ENCODE results near the gene GPR17. TPM values are rescaled to one million over a fixed set of nuclear protein-coding genes. Genes with fewer than 3 reads are reported as not detected.

GPR17 gene
- total RNA-seq, 1 experiment from 2014 or later = not detected

- Histone ChIP-seq H3K9me3 (replicated peaks) (no peaks in the 10 kb centered on the region), H3K4me1 (replicated peaks) (peaks cover 31% of the 10 kb centered on the region), H3K27ac (no peak overlapping the region), H3K4me3 (peak overlapping the region; percentile 85; the same call in 1 of the 2 replicates), H3K36me3 (peaks cover 4% of the 10 kb centered on the region), H3K27me3 (replicated peaks) (no peaks in the 10 kb centered on the region)
- no peak for DNase-seq (ENCODE audit: low read depth in 1 of 2, low spot score in 2 of 2)
Observed at GRCh38 chr2:127673291-127674069, 27.5 kb downstream of the GPR17 start.

GRCh38 chr2:127674241-127675209, 28.6 kb downstream of the GPR17 start:
- H3K27ac ChIP-seq = no peak overlapping the region
- peak; percentile 31 to 39 for DNase-seq (ENCODE audit: low read depth in 1 of 2, low spot score in 2 of 2)
- peak overlapping the region; percentile 85 for H3K4me3 ChIP-seq
- peaks cover 31% of the 10 kb centered on the region for H3K4me1 ChIP-seq (replicated peaks)
- H3K36me3 ChIP-seq = peaks cover 4% of the 10 kb centered on the region
- H3K9me3 ChIP-seq (replicated peaks) = no peaks in the 10 kb centered on the region
- H3K27me3 ChIP-seq (replicated peaks) = no peaks in the 10 kb centered on the region

- H3K27ac ChIP-seq = no peak within 1 kb of the TSS
- peak within 1 kb of the TSS; percentile 85 for H3K4me3 ChIP-seq
- DNase-seq (ENCODE audit: low read depth in 1 of 2, low spot score in 2 of 2) = peak; percentile 49 to 71
- H3K27me3 ChIP-seq (replicated peaks) = no peaks in the 10 kb centered on the region
- H3K9me3 ChIP-seq (replicated peaks) = no peaks in the 10 kb centered on the region
- peaks cover 31% of the 10 kb centered on the region for H3K4me1 ChIP-seq (replicated peaks)
- no peaks in the 10 kb centered on the region; the same call in none of the 2 replicates for H3K36me3 ChIP-seq
Observed at GRCh38 chr2:127675331-127676261, 29.6 kb downstream of the GPR17 start, which contains the start of gene LIMS2. LIMS2 (minus strand) TSS chr2:127675530; CDS start chr2:127675024, 506 bp downstream.

- no peaks in the 10 kb centered on the region for H3K9me3 ChIP-seq (replicated peaks)
- H3K36me3 ChIP-seq = no peaks in the 10 kb centered on the region; the same call in none of the 2 replicates
- H3K4me1 ChIP-seq (replicated peaks) = peaks cover 31% of the 10 kb centered on the region
- no peak for DNase-seq (ENCODE audit: low read depth in 1 of 2, low spot score in 2 of 2)
- no peak overlapping the region for H3K4me3 ChIP-seq
- H3K27me3 ChIP-seq (replicated peaks) = no peaks in the 10 kb centered on the region
- no peak overlapping the region for H3K27ac ChIP-seq
Observed at GRCh38 chr2:127676906-127677305, 31.0 kb downstream of the GPR17 start.

DNA sequence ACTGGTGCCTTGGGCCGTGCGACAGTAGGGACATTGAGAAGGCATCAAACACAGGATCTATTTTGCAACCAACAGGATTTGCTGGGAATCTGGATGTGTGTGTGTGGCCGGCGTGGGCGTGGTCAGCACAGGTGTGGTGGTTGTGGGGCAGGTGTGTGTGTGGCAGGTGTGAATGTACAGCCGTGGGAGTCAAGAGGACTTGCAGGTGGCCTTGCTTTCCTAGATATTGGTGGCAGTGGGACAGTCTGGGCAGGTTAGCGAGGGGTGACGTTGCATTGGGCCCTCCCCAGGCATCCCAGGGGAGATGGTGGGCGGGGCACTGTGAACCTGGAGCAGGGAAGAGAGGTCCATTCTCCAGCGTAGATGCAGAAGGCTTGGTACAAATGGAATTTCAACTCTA, 32.6 kb downstream of the GPR17 start:
- peaks cover 17% of the 10 kb centered on the region for H3K4me1 ChIP-seq (replicated peaks)
- H3K27ac ChIP-seq = no peak overlapping the region
- no peaks in the 10 kb centered on the region for H3K9me3 ChIP-seq (replicated peaks)
- no peaks in the 10 kb centered on the region; the same call in 1 of the 2 replicates for H3K36me3 ChIP-seq
- no peak overlapping the region for H3K4me3 ChIP-seq
- no peaks in the 10 kb centered on the region for H3K27me3 ChIP-seq (replicated peaks)
- no peak for DNase-seq (ENCODE audit: low read depth in 1 of 2, low spot score in 2 of 2)

GRCh38 chr2:127678991-127679390, 33.0 kb downstream of the GPR17 start:
- no peak overlapping the region for H3K27ac ChIP-seq
- no peak for DNase-seq (ENCODE audit: low read depth in 1 of 2, low spot score in 2 of 2)
- no peaks in the 10 kb centered on the region; the same call in 1 of the 2 replicates for H3K36me3 ChIP-seq
- H3K27me3 ChIP-seq (replicated peaks) = no peaks in the 10 kb centered on the region
- H3K9me3 ChIP-seq (replicated peaks) = no peaks in the 10 kb centered on the region
- no peak overlapping the region for H3K4me3 ChIP-seq
- H3K4me1 ChIP-seq (replicated peaks) = peaks cover 12% of the 10 kb centered on the region

DNA sequence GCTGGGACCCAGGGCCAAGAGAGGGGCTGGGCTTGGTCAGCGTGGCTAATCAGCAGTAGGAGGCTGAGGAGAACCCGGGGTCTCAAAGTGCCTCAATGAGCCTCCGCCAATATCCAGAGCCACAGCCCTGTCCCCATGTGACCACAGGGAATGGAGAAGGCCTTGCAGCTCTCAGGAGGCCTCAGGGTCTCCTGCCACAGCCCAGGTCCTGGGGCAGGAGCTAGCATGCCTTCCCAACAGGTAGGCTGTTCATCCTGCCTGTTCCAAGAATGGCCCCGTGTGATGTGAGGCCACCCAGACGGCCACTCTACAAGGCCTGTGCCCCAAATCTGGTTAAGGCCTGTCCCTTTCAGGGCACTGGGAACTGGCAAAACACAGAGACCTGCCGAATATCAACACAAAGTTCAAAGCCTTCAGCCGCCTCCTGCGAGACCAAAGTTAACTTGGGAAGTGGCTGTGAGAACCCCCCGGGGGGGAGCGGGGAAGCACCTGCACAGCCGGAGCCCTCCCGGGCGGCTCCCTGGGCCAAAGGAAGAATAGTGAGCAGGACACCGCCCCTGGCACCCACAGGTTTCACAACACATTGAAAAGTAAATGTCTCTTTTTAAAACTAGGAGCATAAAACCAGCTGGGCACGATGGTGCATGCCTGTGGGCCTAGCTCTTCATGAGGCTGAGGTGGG, 33.9 kb downstream of the GPR17 start:
- Histone ChIP-seq H3K9me3 (replicated peaks) (no peaks in the 10 kb centered on the region), H3K36me3 (no peaks in the 10 kb centered on the region; the same call in 1 of the 2 replicates), H3K4me1 (replicated peaks) (peaks cover 4% of the 10 kb centered on the region; the same call in 1 of the 2 replicates), H3K4me3 (no peak overlapping the region), H3K27ac (no peak overlapping the region), H3K27me3 (replicated peaks) (no peaks in the 10 kb centered on the region)
- no peak for DNase-seq (ENCODE audit: low read depth in 1 of 2, low spot score in 2 of 2)

DNA sequence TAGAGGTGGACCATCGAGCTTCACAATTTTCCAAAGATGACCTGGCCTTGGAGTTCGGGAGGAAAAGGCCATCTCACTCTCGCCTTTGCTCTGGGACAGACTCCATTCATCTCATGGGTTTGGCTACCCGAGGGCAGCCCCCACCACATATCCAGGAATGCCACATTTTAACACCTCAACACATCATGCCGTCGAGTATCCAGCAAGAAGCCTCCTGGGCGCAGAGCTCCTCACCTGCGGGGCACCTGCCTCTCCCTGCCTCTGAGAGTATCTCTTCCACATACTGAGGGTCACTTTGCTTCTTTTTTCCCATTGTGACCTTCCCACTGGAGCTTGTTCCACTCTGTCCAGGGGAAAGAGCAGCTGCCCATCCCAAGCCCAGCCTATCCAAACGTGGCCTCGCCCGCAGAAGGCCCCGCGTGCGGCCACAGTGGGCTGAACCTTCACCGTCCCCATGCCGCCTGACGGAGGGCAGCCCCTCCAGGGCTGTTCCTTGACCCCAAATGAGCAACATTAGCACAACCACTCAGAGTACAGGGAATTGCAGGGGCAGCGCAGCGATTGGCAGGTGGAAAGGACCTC, 34.8 kb downstream of the GPR17 start:
- no peak for DNase-seq (ENCODE audit: low read depth in 1 of 2, low spot score in 2 of 2)
- Histone ChIP-seq H3K27me3 (replicated peaks) (no peaks in the 10 kb centered on the region), H3K4me3 (no peak overlapping the region), H3K4me1 (replicated peaks) (0 out of 2 replicates have a peak, but pooled peaks cover 3% of the 10 kb centered on the region), H3K9me3 (replicated peaks) (no peaks in the 10 kb centered on the region), H3K36me3 (no peaks in the 10 kb centered on the region), H3K27ac (no peak overlapping the region)

DNA sequence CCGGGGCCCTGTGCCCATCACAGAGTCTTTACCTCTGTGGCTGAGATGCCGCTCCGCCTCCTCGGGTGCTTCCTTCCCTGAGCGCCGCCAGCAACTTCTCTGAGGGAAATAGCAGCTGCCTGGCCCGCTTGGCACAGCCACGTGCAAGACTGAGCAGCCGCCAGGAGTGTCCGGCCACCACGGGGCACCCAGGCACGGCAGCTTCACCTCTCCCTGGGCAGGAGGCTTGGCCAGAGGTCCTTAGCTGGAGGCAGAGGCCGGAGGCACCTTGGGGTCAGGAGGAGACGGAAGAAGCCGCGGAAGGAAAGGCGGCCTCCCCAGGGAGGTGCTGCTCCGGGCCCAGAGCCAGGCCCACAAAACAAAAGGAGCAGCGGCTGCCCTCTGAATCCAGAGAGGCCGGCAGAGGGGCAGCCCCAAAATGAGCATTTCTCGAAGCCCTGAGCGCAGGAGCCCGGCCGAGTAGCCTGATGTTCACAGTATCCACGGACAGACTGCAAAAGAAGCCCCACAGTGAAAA, 35.4 kb downstream of the GPR17 start:
- H3K4me1 ChIP-seq (replicated peaks) = no peaks in the 10 kb centered on the region
- H3K27ac ChIP-seq = no peak overlapping the region
- H3K9me3 ChIP-seq (replicated peaks) = no peaks in the 10 kb centered on the region
- H3K36me3 ChIP-seq = no peaks in the 10 kb centered on the region
- no peak for DNase-seq (ENCODE audit: low read depth in 1 of 2, low spot score in 2 of 2)
- no peak overlapping the region for H3K4me3 ChIP-seq
- no peaks in the 10 kb centered on the region for H3K27me3 ChIP-seq (replicated peaks)

DNA sequence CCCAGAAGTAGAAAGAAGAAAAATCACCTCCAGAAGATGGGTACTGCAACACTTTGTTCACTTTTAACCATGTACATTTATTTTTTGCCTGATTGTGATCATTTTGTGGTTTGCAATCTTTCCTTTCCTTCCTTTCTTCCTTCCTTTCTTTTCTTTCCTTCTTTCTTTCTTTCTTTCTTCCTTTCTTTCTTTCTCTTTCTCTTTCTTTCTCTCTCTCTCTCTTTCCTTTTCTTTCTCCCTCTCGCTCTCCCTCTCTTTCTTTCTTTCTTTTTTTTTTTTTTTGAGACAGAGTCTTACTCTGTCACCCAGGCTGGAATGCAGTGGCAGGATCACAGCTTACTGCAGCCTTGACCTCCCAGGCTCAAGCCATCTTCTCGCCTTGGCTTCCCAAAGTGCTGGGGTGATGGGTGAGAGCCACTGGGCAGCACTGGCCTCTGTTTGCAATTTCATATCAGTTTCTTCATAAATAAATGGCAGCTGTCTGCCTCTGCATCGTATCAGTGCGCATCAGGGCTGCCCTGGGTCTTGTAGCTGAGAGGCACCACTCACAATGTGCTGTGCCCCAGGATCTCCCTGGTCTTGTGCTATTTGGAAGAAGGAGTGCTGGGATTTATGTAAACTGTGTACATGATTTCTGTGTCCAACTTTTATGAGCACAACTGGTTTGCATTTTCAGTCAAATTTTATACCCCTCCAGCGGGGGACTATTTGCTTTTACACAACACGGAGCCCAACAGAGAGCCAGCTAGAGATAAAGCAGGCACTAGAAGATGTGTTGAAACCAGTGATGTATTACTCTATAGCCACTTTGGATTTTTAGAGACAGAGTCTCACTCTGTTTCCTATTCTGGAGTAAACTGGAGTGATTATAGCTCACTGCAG, 36.3 kb downstream of the GPR17 start:
- no peak overlapping the region for H3K27ac ChIP-seq

DNA sequence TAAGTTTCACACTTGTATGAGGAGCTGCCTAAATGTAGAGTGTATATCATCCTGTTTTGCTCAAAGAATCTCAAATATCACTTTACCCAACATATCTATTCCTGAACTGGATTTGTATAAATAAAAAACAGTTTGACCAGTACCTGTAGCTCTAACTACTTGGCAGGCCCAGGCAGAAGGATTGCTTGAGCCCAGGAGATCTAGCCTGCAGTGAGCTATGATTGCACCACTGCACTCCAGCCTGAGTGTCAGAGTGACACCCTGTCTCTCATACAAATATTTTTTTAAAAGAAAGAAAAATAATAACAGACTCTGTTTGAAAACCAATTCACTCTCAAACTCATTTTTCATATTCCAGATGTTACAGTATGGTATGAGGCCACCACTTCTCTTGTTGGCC, 37.1 kb downstream of the GPR17 start:
- no peak for DNase-seq (ENCODE audit: low read depth in 1 of 2, low spot score in 2 of 2)
- Histone ChIP-seq H3K27ac (no peak overlapping the region), H3K4me1 (replicated peaks) (no peaks in the 10 kb centered on the region), H3K36me3 (no peaks in the 10 kb centered on the region), H3K4me3 (no peak overlapping the region), H3K9me3 (replicated peaks) (no peaks in the 10 kb centered on the region), H3K27me3 (replicated peaks) (no peaks in the 10 kb centered on the region)

More for the DNA sequence above, 36.3 kb downstream of the GPR17 start:
- Histone ChIP-seq H3K27me3 (replicated peaks) (no peaks in the 10 kb centered on the region), H3K36me3 (no peaks in the 10 kb centered on the region), H3K4me1 (replicated peaks) (no peaks in the 10 kb centered on the region), H3K9me3 (replicated peaks) (no peaks in the 10 kb centered on the region), H3K4me3 (no peak overlapping the region)
- no peak for DNase-seq (ENCODE audit: low read depth in 1 of 2, low spot score in 2 of 2)
